ENCODE results near the gene ZNF93. TPM values are rescaled to one million over a fixed set of nuclear protein-coding genes. Genes with fewer than 3 reads are reported as not detected.

ZNF93 gene
- total RNA-seq, 1 experiment from 2014 or later: 7.5 TPM

GRCh38 chr19:19937403-19937802 lies 36.7 kb downstream of the ZNF93 start:
- no peaks in the 10 kb centered on the region; the same call in 1 of the 2 replicates for H3K36me3 ChIP-seq (ENCODE audit: control insufficient read depth, insufficient read depth, low read length)
- no peak for TF ChIP-seq CTCF (IDR thresholded peaks at IDR 0.05; ENCODE audit: insufficient read depth in 1 of 2, low read depth in 1 of 2, low read length in 1 of 2, severe bottlenecking in 1 of 2, unreplicated experiment in 1 of 2)
- ChIA-PET CTCF (no interaction called here), POLR2A (no interaction called here)
- Mint-ChIP-seq H3K36me3 (ENCODE audit: insufficient read depth, unreplicated experiment) (peaks cover 23% of the 10 kb centered on the region), H3K27ac (ENCODE audit: unreplicated experiment) (no peak overlapping the region), H3K4me3 (ENCODE audit: unreplicated experiment) (no peak overlapping the region), H3K27me3 (ENCODE audit: insufficient read depth, unreplicated experiment) (no peaks in the 10 kb centered on the region), H3K9me3 (ENCODE audit: unreplicated experiment) (peaks cover 28% of the 10 kb centered on the region), H3K4me1 (ENCODE audit: low read depth, unreplicated experiment) (no peaks in the 10 kb centered on the region)
- H3K9me3 ChIP-seq: peaks cover 20% of the 10 kb centered on the region
- no peaks in the 10 kb centered on the region for H3K27me3 ChIP-seq (replicated peaks; ENCODE audit: control insufficient read depth, insufficient read depth, low read length)
- no TSS peak for BruUV-seq (replicated peaks)
- intact Hi-C loops (cut with micrococcal nuclease; ENCODE audit: unreplicated experiment): no loop called here
- no peaks in the 10 kb centered on the region for H3K4me1 ChIP-seq
- DNase-seq: no peak
- no peak overlapping the region for H3K4me3 ChIP-seq (ENCODE audit: low read depth, low read length)

GRCh38 chr19:19938449-19938848 lies 37.7 kb downstream of the ZNF93 start:
- Mint-ChIP-seq H3K27ac (ENCODE audit: unreplicated experiment) (no peak overlapping the region), H3K27me3 (ENCODE audit: insufficient read depth, unreplicated experiment) (no peaks in the 10 kb centered on the region), H3K4me1 (ENCODE audit: low read depth, unreplicated experiment) (no peaks in the 10 kb centered on the region), H3K9me3 (ENCODE audit: unreplicated experiment) (peaks cover 19% of the 10 kb centered on the region), H3K4me3 (ENCODE audit: unreplicated experiment) (no peak overlapping the region), H3K36me3 (ENCODE audit: insufficient read depth, unreplicated experiment) (peaks cover 12% of the 10 kb centered on the region)
- Histone ChIP-seq H3K4me3 (ENCODE audit: low read depth, low read length) (no peak overlapping the region), H3K27me3 (replicated peaks; ENCODE audit: control insufficient read depth, insufficient read depth, low read length) (no peaks in the 10 kb centered on the region), H3K36me3 (ENCODE audit: control insufficient read depth, insufficient read depth, low read length) (no peaks in the 10 kb centered on the region; the same call in 1 of the 2 replicates), H3K9me3 (peaks cover 17% of the 10 kb centered on the region), H3K4me1 (no peaks in the 10 kb centered on the region)
- no peak for DNase-seq
- intact Hi-C loops (cut with micrococcal nuclease; ENCODE audit: unreplicated experiment): no loop called here
- ChIA-PET POLR2A (no interaction called here), CTCF (no interaction called here)
- no peak for TF ChIP-seq CTCF (IDR thresholded peaks at IDR 0.05; ENCODE audit: insufficient read depth in 1 of 2, low read depth in 1 of 2, low read length in 1 of 2, severe bottlenecking in 1 of 2, unreplicated experiment in 1 of 2)
- no TSS peak for BruUV-seq (replicated peaks)

GRCh38 chr19:19943848-19944582 lies 43.3 kb downstream of the ZNF93 start:
- peaks cover 24% of the 10 kb centered on the region for H3K9me3 Mint-ChIP-seq (ENCODE audit: unreplicated experiment)
- no peaks in the 10 kb centered on the region for H3K4me1 Mint-ChIP-seq (ENCODE audit: low read depth, unreplicated experiment)
- no TSS peak for BruUV-seq (replicated peaks)
- H3K36me3 ChIP-seq (ENCODE audit: control insufficient read depth, insufficient read depth, low read length): no peaks in the 10 kb centered on the region
- no peaks in the 10 kb centered on the region for H3K27me3 ChIP-seq (replicated peaks; ENCODE audit: control insufficient read depth, insufficient read depth, low read length)
- no peak overlapping the region for H3K4me3 Mint-ChIP-seq (ENCODE audit: unreplicated experiment)
- no peak for TF ChIP-seq CTCF (IDR thresholded peaks at IDR 0.05; ENCODE audit: insufficient read depth in 1 of 2, low read depth in 1 of 2, low read length in 1 of 2, severe bottlenecking in 1 of 2, unreplicated experiment in 1 of 2)
- H3K4me3 ChIP-seq (ENCODE audit: low read depth, low read length): no peak overlapping the region
- ChIA-PET POLR2A (no interaction called here), CTCF (no interaction called here)
- no peaks in the 10 kb centered on the region for H3K36me3 Mint-ChIP-seq (ENCODE audit: insufficient read depth, unreplicated experiment)
- no peak overlapping the region for H3K27ac Mint-ChIP-seq (ENCODE audit: unreplicated experiment)
- no peaks in the 10 kb centered on the region for H3K4me1 ChIP-seq
- H3K27me3 Mint-ChIP-seq (ENCODE audit: insufficient read depth, unreplicated experiment): no peaks in the 10 kb centered on the region
- DNase-seq: no peak
- no peaks in the 10 kb centered on the region for H3K9me3 ChIP-seq
- intact Hi-C loops (cut with micrococcal nuclease; ENCODE audit: unreplicated experiment): no loop called here

Data from Caco-2 (cell line).